ENCODE measurements around the gene PNPLA3.

Gene PNPLA3

GRCh38 chr22:43990044-43990443 lies 66.4 kb downstream of the PNPLA3 start:
- Histone ChIP-seq H3K27ac (no peak overlapping the region), H3K79me2 (ENCODE audit: insufficient read depth, low read depth) (no peaks in the 10 kb centered on the region), H3K27me3 (ENCODE audit: insufficient read depth, low read depth) (no peaks in the 10 kb centered on the region), H3K9ac (no peak overlapping the region), H3K4me3 (IDR thresholded peaks at IDR 0.05; ENCODE audit: insufficient read depth, low read depth, low read length) (no peak overlapping the region), H2AFZ (ENCODE audit: low read depth) (no peak overlapping the region), H4K20me1 (ENCODE audit: insufficient read depth) (no peaks in the 10 kb centered on the region), H3K4me1 (ENCODE audit: low read depth, poor library complexity, severe bottlenecking) (no peaks in the 10 kb centered on the region), H3K36me3 (ENCODE audit: insufficient read depth) (no peaks in the 10 kb centered on the region), H3K4me2 (no peak overlapping the region)
- TF ChIP-seq CTCF (conservative IDR thresholded peaks at IDR 0.05; ENCODE audit: low read depth, low read length), result no peak

GRCh38 chr22:43991316-43992020 lies 67.9 kb downstream of the PNPLA3 start:
- no peak for TF ChIP-seq CTCF (conservative IDR thresholded peaks at IDR 0.05; ENCODE audit: low read depth, low read length)
- Histone ChIP-seq H3K27ac (no peak overlapping the region), H3K79me2 (ENCODE audit: insufficient read depth, low read depth) (no peaks in the 10 kb centered on the region), H3K4me3 (IDR thresholded peaks at IDR 0.05; ENCODE audit: insufficient read depth, low read depth, low read length) (no peak overlapping the region), H3K4me1 (ENCODE audit: low read depth, poor library complexity, severe bottlenecking) (no peaks in the 10 kb centered on the region), H3K4me2 (no peak overlapping the region), H3K9ac (no peak overlapping the region), H2AFZ (ENCODE audit: low read depth) (no peak overlapping the region), H3K36me3 (ENCODE audit: insufficient read depth) (no peaks in the 10 kb centered on the region), H4K20me1 (ENCODE audit: insufficient read depth) (no peaks in the 10 kb centered on the region), H3K27me3 (ENCODE audit: insufficient read depth, low read depth) (no peaks in the 10 kb centered on the region)

- Histone ChIP-seq H3K4me3 (IDR thresholded peaks at IDR 0.05; ENCODE audit: insufficient read depth, low read depth, low read length) (no peak overlapping the region), H3K4me2 (no peak overlapping the region), H3K4me1 (ENCODE audit: low read depth, poor library complexity, severe bottlenecking) (no peaks in the 10 kb centered on the region), H4K20me1 (ENCODE audit: insufficient read depth) (no peaks in the 10 kb centered on the region), H3K27ac (no peak overlapping the region), H3K9ac (no peak overlapping the region), H3K27me3 (ENCODE audit: insufficient read depth, low read depth) (no peaks in the 10 kb centered on the region), H2AFZ (ENCODE audit: low read depth) (no peak overlapping the region), H3K36me3 (ENCODE audit: insufficient read depth) (no peaks in the 10 kb centered on the region), H3K79me2 (ENCODE audit: insufficient read depth, low read depth) (no peaks in the 10 kb centered on the region)
- no peak for TF ChIP-seq CTCF (conservative IDR thresholded peaks at IDR 0.05; ENCODE audit: low read depth, low read length)
These were observed 68.8 kb downstream of the PNPLA3 start for GRCh38 chr22:43992331-43992821.

- Histone ChIP-seq H3K79me2 (ENCODE audit: insufficient read depth, low read depth) (no peaks in the 10 kb centered on the region), H3K36me3 (ENCODE audit: insufficient read depth) (no peaks in the 10 kb centered on the region), H3K27me3 (ENCODE audit: insufficient read depth, low read depth) (no peaks in the 10 kb centered on the region), H3K4me3 (IDR thresholded peaks at IDR 0.05; ENCODE audit: insufficient read depth, low read depth, low read length) (no peak overlapping the region), H3K4me1 (ENCODE audit: low read depth, poor library complexity, severe bottlenecking) (no peaks in the 10 kb centered on the region), H3K4me2 (no peak overlapping the region), H2AFZ (ENCODE audit: low read depth) (no peak overlapping the region), H3K27ac (no peak overlapping the region), H4K20me1 (ENCODE audit: insufficient read depth) (no peaks in the 10 kb centered on the region), H3K9ac (no peak overlapping the region)
- TF ChIP-seq CTCF (conservative IDR thresholded peaks at IDR 0.05; ENCODE audit: low read depth, low read length), result peak; percentile 89
These were observed 69.6 kb downstream of the PNPLA3 start for GRCh38 chr22:43993072-43993760.
